Type B pancreatic cell (in vitro differentiated cells): ENCODE results near the gene NEK4. TPM values are rescaled to one million over a fixed set of nuclear protein-coding genes. Genes with fewer than 3 reads are reported as not detected.
A peak's percentile ranks its signal among the peaks of the same experiment; 100 is the strongest.

ENCODE experiments used
- DNase-seq: peaks from one replicate; pipeline ENCODE4 v3.0.0; 2021; ENCODE audit warnings: mixed read lengths; ENCODE audit not compliant: unreplicated experiment; ENCODE audit errors: extremely low spot score
- H3K27ac Mint-ChIP-seq: 2 replicates; pipeline ENCODE4 v1.8.0; 2021; ENCODE audit warnings: mild to moderate bottlenecking, mixed read lengths
- H3K27me3 Mint-ChIP-seq: 2 replicates; pipeline ENCODE4 v1.8.0; 2021; ENCODE audit warnings: mixed read lengths
- H3K36me3 Mint-ChIP-seq: 2 replicates; pipeline ENCODE4 v1.8.0; 2021; ENCODE audit warnings: mixed read lengths
- H3K4me1 Mint-ChIP-seq: one replicate; pipeline ENCODE4 v1.8.0; 2021; ENCODE audit warnings: mixed read lengths; ENCODE audit not compliant: unreplicated experiment
- H3K4me3 Mint-ChIP-seq: 2 replicates; pipeline ENCODE4 v1.8.0; 2021; ENCODE audit warnings: mild to moderate bottlenecking, mixed read lengths
- H3K9me3 Mint-ChIP-seq: 2 replicates; pipeline ENCODE4 v1.8.0; 2021; ENCODE audit warnings: mixed read lengths
- CTCF ChIP-seq: fragments of 200-600 bp; sonication (generic); conservative IDR thresholded peaks from 2 replicates; pipeline ENCODE4 v1.5.0; 2021; ENCODE audit warnings: antibody characterized with exemption, mild to moderate bottlenecking
- total RNA-seq: library from RNA; stranded (reverse); gene quantifications from 2 replicates; pipeline ENCODE4 v1.2.1, GENCODE V29; 2021; ENCODE audit warnings: low replicate concordance

Gene NEK4
- total RNA-seq, 1 donor from 2014 or later = 47.2 TPM

GRCh38 chr3:52671676-52672075 lies 99.1 kb downstream of the NEK4 start:
- Mint-ChIP-seq H3K4me3 (no peak overlapping the region), H3K36me3 (peaks cover 30% of the 10 kb centered on the region), H3K27ac (no peak overlapping the region), H3K27me3 (no peaks in the 10 kb centered on the region), H3K4me1 (no peaks in the 10 kb centered on the region), H3K9me3 (no peaks in the 10 kb centered on the region)
- no peak for TF ChIP-seq CTCF
- no peak for DNase-seq

DNA sequence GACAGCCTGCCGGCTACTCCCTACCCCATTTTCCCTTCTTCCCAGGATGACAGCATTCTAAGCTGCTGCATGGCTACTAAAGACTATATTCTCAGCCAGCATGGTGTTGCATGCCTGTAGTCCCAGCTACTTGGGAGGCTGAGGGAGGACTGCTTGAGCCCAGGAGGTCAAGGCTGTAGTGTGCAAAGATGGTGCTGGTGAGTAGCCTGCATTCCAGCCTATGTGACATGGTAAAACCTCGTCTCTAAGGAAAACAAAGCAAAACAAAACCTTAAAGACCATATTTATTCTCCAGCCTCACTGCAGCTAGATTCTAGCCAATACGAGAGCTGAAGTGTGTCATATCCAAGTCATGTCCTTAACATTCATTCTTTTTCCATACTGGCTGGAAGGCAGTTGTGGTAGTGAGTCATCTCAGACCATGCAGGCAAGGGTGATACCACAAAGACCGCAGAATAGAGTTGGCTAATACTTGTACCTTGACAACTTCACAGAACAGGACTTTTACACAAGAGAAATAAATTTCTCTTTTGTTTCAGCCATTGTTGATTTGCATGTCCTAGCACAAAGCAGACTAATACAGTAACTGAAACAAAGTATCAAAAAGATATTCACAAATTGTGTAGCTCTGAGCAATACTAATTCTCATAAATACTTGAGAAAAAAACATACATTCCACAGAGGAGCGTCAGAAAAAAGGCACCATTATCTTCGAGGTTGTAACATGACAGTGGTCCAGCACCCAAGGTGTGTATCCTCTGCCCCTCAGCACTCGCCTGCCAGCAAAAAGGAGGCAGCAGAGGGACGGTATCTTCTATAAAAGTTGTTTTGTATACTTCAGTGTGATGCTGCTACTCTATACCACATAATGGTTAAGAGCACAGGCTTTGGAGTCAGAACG lies 99.9 kb downstream of the NEK4 start:
- Mint-ChIP-seq H3K36me3 (peaks cover 25% of the 10 kb centered on the region), H3K4me1 (no peaks in the 10 kb centered on the region), H3K4me3 (no peak overlapping the region), H3K27me3 (no peaks in the 10 kb centered on the region), H3K27ac (peak overlapping the region; percentile 65), H3K9me3 (no peaks in the 10 kb centered on the region)
- TF ChIP-seq CTCF = no peak
- DNase-seq = no peak

DNA sequence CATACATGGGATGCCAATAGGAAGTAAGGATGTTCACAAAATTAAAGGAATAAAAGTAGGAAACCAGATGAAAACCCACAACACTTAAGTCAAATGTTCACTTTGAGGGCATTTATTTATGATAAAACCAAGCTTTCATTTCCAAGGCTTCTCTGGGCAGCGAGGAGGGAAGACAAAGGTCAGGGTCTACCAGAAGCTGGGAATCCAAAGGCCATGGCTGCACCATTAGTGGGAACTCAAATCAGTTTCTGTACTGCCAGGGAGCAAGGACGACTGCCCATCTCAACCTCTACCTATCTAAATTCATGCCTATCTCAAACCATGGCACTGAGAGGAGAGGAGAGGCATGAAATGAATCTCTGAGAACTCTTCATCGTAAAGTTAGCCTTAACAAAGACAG lies 107.6 kb downstream of the NEK4 start:
- DNase-seq = no peak
- H3K27me3 Mint-ChIP-seq = no peaks in the 10 kb centered on the region
- H3K4me3 Mint-ChIP-seq = no peak overlapping the region
- TF ChIP-seq CTCF = no peak
- H3K27ac Mint-ChIP-seq = no peak overlapping the region
- H3K4me1 Mint-ChIP-seq = no peaks in the 10 kb centered on the region
- no peaks in the 10 kb centered on the region for H3K9me3 Mint-ChIP-seq
- H3K36me3 Mint-ChIP-seq = peaks cover 28% of the 10 kb centered on the region

DNA sequence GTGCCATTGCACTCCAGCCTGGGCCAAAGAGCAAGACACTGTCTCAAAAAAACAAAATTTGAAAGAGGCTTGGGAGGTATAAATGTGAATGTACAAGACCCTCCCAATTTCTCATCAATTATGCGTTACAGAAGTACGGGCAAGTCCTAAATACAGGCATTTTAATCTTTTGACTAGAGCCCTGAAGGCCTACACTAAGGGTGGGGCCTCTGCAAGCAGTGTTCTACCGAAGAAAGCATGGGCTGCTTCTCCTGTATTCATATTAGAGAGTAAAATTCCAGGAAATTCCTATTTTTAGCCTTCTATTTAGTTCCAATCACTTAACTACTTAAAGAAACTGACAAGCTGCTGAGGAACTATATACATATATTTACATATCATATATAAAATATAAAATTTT lies 110.7 kb downstream of the NEK4 start:
- TF ChIP-seq CTCF = no peak
- Mint-ChIP-seq H3K4me3 (no peak overlapping the region), H3K36me3 (peaks cover 28% of the 10 kb centered on the region), H3K27ac (no peak overlapping the region), H3K9me3 (no peaks in the 10 kb centered on the region), H3K4me1 (no peaks in the 10 kb centered on the region), H3K27me3 (no peaks in the 10 kb centered on the region)
- DNase-seq = no peak

Other genes starting within 250 kb of the NEK4 start
- gene NT5DC2, start 237.1 kb downstream of the NEK4 start, total RNA-seq = 105 and 231 TPM in 2 replicates
- gene UQCC5, start 234.3 kb downstream of the NEK4 start, total RNA-seq = 19.0 and 22.8 TPM in 2 replicates
- 78.3 and 88.6 TPM in 2 replicates for gene PBRM1, start 85.0 kb downstream of the NEK4 start, total RNA-seq
- 114 and 118 TPM in 2 replicates for gene GNL3, start 84.9 kb downstream of the NEK4 start, total RNA-seq
- gene GLT8D1, start 65.1 kb downstream of the NEK4 start, total RNA-seq = 66.1 and 72.7 TPM in 2 replicates
- gene SPCS1, start 64.8 kb downstream of the NEK4 start, total RNA-seq = 102 and 119 TPM in 2 replicates
- 8.0 and 12.2 TPM in 2 replicates for gene ITIH1, start 6.7 kb upstream of the NEK4 start, total RNA-seq
- 0.81 and 0.97 TPM in 2 replicates for gene ITIH3, start 23.9 kb upstream of the NEK4 start, total RNA-seq
- 4.1 and 14.0 TPM in 2 replicates for gene ITIH4, start 59.7 kb upstream of the NEK4 start, total RNA-seq
- gene MUSTN1, start 64.1 kb upstream of the NEK4 start, total RNA-seq = 1.8 TPM in 1 of 2 replicates, not detected in the other
- gene STIMATE, start 126.6 kb upstream of the NEK4 start, total RNA-seq = 13.1 and 28.4 TPM in 2 replicates